MM.1S (cell line): ENCODE data around the gene KCNB1.

ENCODE experiments used
- DNase-seq: peaks from one replicate; pipeline ENCODE4 v3.0.0-alpha.2; 2015
- H2AFZ ChIP-seq: fragments of 300-600 bp; sonication (generic); 2 replicates; pipeline ENCODE4 v1.6.0; 2016; ENCODE audit warnings: antibody characterized with exemption, low read length
- H3F3A ChIP-seq: fragments of 300-600 bp; sonication (generic); 2 replicates; pipeline ENCODE4 v1.6.1; 2016; ENCODE audit warnings: mild to moderate bottlenecking, antibody characterized with exemption, low read length, moderate library complexity, mixed read lengths; ENCODE audit not compliant: insufficient read depth
- H3K27ac ChIP-seq: fragments of 300-600 bp; sonication (generic); 2 replicates; pipeline ENCODE4 v1.5.1; 2016; ENCODE audit warnings: mild to moderate bottlenecking, low read length
- H3K27me3 ChIP-seq: fragments of 300-600 bp; sonication (generic); replicated peaks from 2 replicates; pipeline ENCODE4 v1.6.0; 2016; ENCODE audit warnings: low read length; ENCODE audit not compliant: insufficient read depth
- H3K36me3 ChIP-seq: fragments of 300-600 bp; sonication (generic); replicated peaks from 2 replicates; pipeline ENCODE4 v1.6.1; 2016; ENCODE audit warnings: mild to moderate bottlenecking, low read length, mixed read lengths; ENCODE audit not compliant: insufficient read depth
- H3K4me1 ChIP-seq: fragments of 300-600 bp; sonication (generic); 2 replicates; pipeline ENCODE4 v1.6.1; 2016; ENCODE audit warnings: low read length, mixed read lengths
- H3K4me2 ChIP-seq: fragments of 300-600 bp; sonication (generic); 2 replicates; pipeline ENCODE4 v1.6.0; 2016; ENCODE audit warnings: low read depth, low read length
- H3K4me3 ChIP-seq: fragments of 300-600 bp; sonication (generic); 2 replicates; pipeline ENCODE4 v1.5.1; 2016; ENCODE audit warnings: low read length, mixed read lengths
- H3K79me2 ChIP-seq: fragments of 300-600 bp; sonication (generic); 2 replicates; pipeline ENCODE4 v1.6.1; 2016; ENCODE audit warnings: mixed run types, low read length, mixed read lengths
- H3K9ac ChIP-seq: fragments of 300-600 bp; sonication (generic); 2 replicates; pipeline ENCODE4 v1.6.1; 2016; ENCODE audit warnings: low read length, mixed read lengths
- H3K9me2 ChIP-seq: fragments of 300-600 bp; sonication (generic); replicated peaks from 2 replicates; pipeline ENCODE4 v1.6.1; 2016; ENCODE audit warnings: mild to moderate bottlenecking, low read length, mixed read lengths; ENCODE audit not compliant: insufficient read depth
- H3K9me3 ChIP-seq: fragments of 300-600 bp; sonication (generic); replicated peaks from 2 replicates; pipeline ENCODE4 v1.6.1; 2016; ENCODE audit warnings: mild to moderate bottlenecking, low read length, mixed read lengths; ENCODE audit not compliant: insufficient read depth
- H4K20me1 ChIP-seq: fragments of 300-600 bp; sonication (generic); 2 replicates; pipeline ENCODE4 v1.6.1; 2016; ENCODE audit warnings: mild to moderate bottlenecking, low read length, moderate library complexity, mixed read lengths; ENCODE audit not compliant: insufficient read depth
- CTCF ChIP-seq: fragments of 300-600 bp; sonication (generic); IDR thresholded peaks from 2 replicates; pipeline ENCODE4 v1.5.1; 2016; ENCODE audit warnings: antibody characterized with exemption, low read length, mixed read lengths
- EZH2 ChIP-seq: fragments of 300-600 bp; sonication (generic); optimal IDR thresholded peaks from 2 replicates; pipeline ENCODE3; 2017; ENCODE audit warnings: low read depth, mild to moderate bottlenecking, antibody characterized with exemption, low read length, mixed read lengths
- EZH2phosphoT487 ChIP-seq: fragments of 300-600 bp; sonication (generic); IDR thresholded peaks from 2 replicates; pipeline ENCODE4 v1.6.1; 2018; ENCODE audit warnings: antibody characterized with exemption, low read length

The KCNB1 gene

GRCh38 chr20:49400410-49400809 lies 82.1 kb downstream of the KCNB1 start:
- Histone ChIP-seq H3F3A (no peaks in the 10 kb centered on the region), H3K27me3 (no peaks in the 10 kb centered on the region), H4K20me1 (no peaks in the 10 kb centered on the region), H3K36me3 (no peaks in the 10 kb centered on the region), H3K27ac (no peak overlapping the region), H2AFZ (no peak overlapping the region), H3K4me2 (no peak overlapping the region), H3K9me3 (no peaks in the 10 kb centered on the region), H3K9ac (no peak overlapping the region), H3K4me3 (no peak overlapping the region), H3K4me1 (no peaks in the 10 kb centered on the region), H3K79me2 (no peaks in the 10 kb centered on the region), H3K9me2 (no peaks in the 10 kb centered on the region)
- DNase-seq = no peak
- TF ChIP-seq EZH2 = no peak
- no peak for TF ChIP-seq EZH2phosphoT487
- TF ChIP-seq CTCF = no peak

GRCh38 chr20:49399329-49399728 lies 83.1 kb downstream of the KCNB1 start:
- no peaks in the 10 kb centered on the region for H4K20me1 ChIP-seq
- no peak for DNase-seq
- H2AFZ ChIP-seq = no peak overlapping the region
- H3K9me3 ChIP-seq = no peaks in the 10 kb centered on the region
- H3K4me2 ChIP-seq = no peak overlapping the region
- no peaks in the 10 kb centered on the region for H3K9me2 ChIP-seq
- no peak overlapping the region for H3K9ac ChIP-seq
- H3K79me2 ChIP-seq = no peaks in the 10 kb centered on the region
- no peaks in the 10 kb centered on the region for H3K4me1 ChIP-seq
- no peaks in the 10 kb centered on the region for H3F3A ChIP-seq
- TF ChIP-seq EZH2 (no peak), CTCF (no peak), EZH2phosphoT487 (no peak)
- no peak overlapping the region for H3K4me3 ChIP-seq
- H3K36me3 ChIP-seq = no peaks in the 10 kb centered on the region
- no peaks in the 10 kb centered on the region for H3K27me3 ChIP-seq
- H3K27ac ChIP-seq = no peak overlapping the region

- H3F3A ChIP-seq = no peaks in the 10 kb centered on the region
- no peaks in the 10 kb centered on the region for H3K4me1 ChIP-seq
- TF ChIP-seq EZH2 = no peak
- no peak for TF ChIP-seq EZH2phosphoT487
- TF ChIP-seq CTCF = no peak
- no peak overlapping the region for H3K27ac ChIP-seq
- no peaks in the 10 kb centered on the region for H3K9me2 ChIP-seq
- no peaks in the 10 kb centered on the region for H3K27me3 ChIP-seq
- no peak overlapping the region for H3K9ac ChIP-seq
- no peak overlapping the region for H3K4me3 ChIP-seq
- DNase-seq = no peak
- H3K79me2 ChIP-seq = no peaks in the 10 kb centered on the region
- no peaks in the 10 kb centered on the region for H4K20me1 ChIP-seq
- no peaks in the 10 kb centered on the region for H3K36me3 ChIP-seq
- H2AFZ ChIP-seq = no peak overlapping the region
- no peaks in the 10 kb centered on the region for H3K9me3 ChIP-seq
- no peak overlapping the region for H3K4me2 ChIP-seq
Observed at GRCh38 chr20:49398401-49399144, 83.9 kb downstream of the KCNB1 start.
